HepG2 (cell line): ENCODE data around the gene SIRT5. TPM values are rescaled to one million over a fixed set of nuclear protein-coding genes. Genes with fewer than 3 reads are reported as not detected.

Experiments used
- CREBL2 ChIP-seq: sonication (generic); formaldehyde crosslinking; IDR thresholded peaks from 2 replicates; pipeline ENCODE4 v1.8.1; 2023; ENCODE audit warnings: missing genetic modification reagents, mild to moderate bottlenecking, borderline replicate concordance
- MAF1 ChIP-seq: sonication (generic); formaldehyde crosslinking; IDR thresholded peaks from 2 replicates; pipeline ENCODE4 v1.5.0; 2020; ENCODE audit warnings: missing genetic modification reagents, borderline replicate concordance
- MBD4 ChIP-seq: IDR thresholded peaks from 2 replicates; pipeline ENCODE4 v1.6.1; 2012; ENCODE audit warnings: low read length, inconsistent platforms, borderline replicate concordance
- RXRB ChIP-seq: IDR thresholded peaks from 2 replicates; pipeline ENCODE4 v1.6.1; 2016; ENCODE audit warnings: borderline replicate concordance, missing genetic modification reagents, missing compliant biosample characterization
- ZBTB38 ChIP-seq: sonication (generic); formaldehyde crosslinking; IDR thresholded peaks from 2 replicates; pipeline ENCODE4 v1.5.1; 2020; ENCODE audit warnings: mild to moderate bottlenecking, missing genetic modification reagents
- ZBTB40 ChIP-seq, 2 experiments: fragments of 450-650 bp in 1 of 2; sonication (generic) in 1 of 2; formaldehyde crosslinking in 1 of 2; IDR thresholded peaks; 2 replicates each; pipeline versions ENCODE4 v1.6.1 to v1.8.0; 2016 to 2022; ENCODE audit warnings: antibody characterized with exemption in 1 of 2, mild to moderate bottlenecking in 1 of 2, missing genetic modification reagents in 1 of 2
- ZGPAT ChIP-seq: IDR thresholded peaks from 2 replicates; pipeline ENCODE4 v1.6.1; 2016; ENCODE audit warnings: mild to moderate bottlenecking
- ZNF142 ChIP-seq: sonication (generic); formaldehyde crosslinking; IDR thresholded peaks from 2 replicates; pipeline ENCODE4 v1.4.0; 2020; ENCODE audit warnings: missing genetic modification reagents
- ZZZ3 ChIP-seq: sonication (generic); formaldehyde crosslinking; IDR thresholded peaks from 2 replicates; pipeline ENCODE4 v1.4.0; 2020; ENCODE audit warnings: missing genetic modification reagents, mild to moderate bottlenecking, borderline replicate concordance
- polyA plus RNA-seq, 8 experiments: library from polyadenylated mRNA; depleted of rRNA in 3 of 8; stranded (reverse) in 7 of 8; unstranded in 1 of 8; fragments of >200 nt; fragmentation: Illumina TruSeq in 4 of 8; extraction: Trizol in 4 of 8; gene quantifications; 2 replicates each; pipeline versions ENCODE4 v1.2.1 to v1.2.3, GENCODE V29; 2011 to 2016; ENCODE audit warnings: low read depth in 4 of 8, missing spikeins in 1 of 8, mixed read lengths in 1 of 8; ENCODE audit not compliant: insufficient read depth in 1 of 8
- total RNA-seq, 5 experiments: library from RNA; depleted of rRNA; stranded (reverse); fragments of >200 nt; fragmentation: Illumina TruSeq; extraction: Trizol; gene quantifications; 2 replicates each; pipeline ENCODE4 v1.2.3, GENCODE V29; 2016; ENCODE audit warnings: low read depth in 1 of 5

The SIRT5 gene
- total and polyA plus RNA-seq, 2 of the 13 experiments (the other 11 are each of a cell fraction or from before 2014, with no cell fraction given) = 14.1 to 16.6 TPM

GRCh38 chr6:13604546-13605416 lies 30.4 kb downstream of the SIRT5 start (continued):
- TF ChIP-seq MAF1 (CRISPR knock-in tag) (0 out of 2 replicates have a peak, but pooled peaks have one; percentile 60), CREBL2 (CRISPR knock-in tag) (no peak), ZBTB38 (CRISPR knock-in tag) (no peak), ZGPAT (peak; percentile 99), MBD4 (peak; percentile 96), ZBTB40 (IDR thresholded peaks at IDR 0.05) (no peak), ZBTB40 (CRISPR knock-in tag; IDR thresholded peaks at IDR 0.05) (no peak; the same call in 1 of the 2 replicates), ZZZ3 (CRISPR knock-in tag) (no peak), ZNF142 (CRISPR knock-in tag) (no peak; the same call in 1 of the 2 replicates), RXRB (peak; percentile 99)
